HAP-1 (cell line): Measurements from ENCODE around the gene SUB1.
"Not testable (repeated sequence)": the region's sequence is repeated elsewhere in the genome, so short reads cannot be mapped to it uniquely, and the experiment has no call there.

Experiments
- DNase-seq, 2 experiments: peaks; one replicate each; pipeline ENCODE4 v3.0.0-alpha.2; 2016 to 2020; ENCODE audit warnings: low spot score in 2 of 2
- H3K27me3 ChIP-seq: fragments of 250-450 bp; sonication (Bioruptor Pico); 2 replicates; pipeline ENCODE4 v1.5.1; 2020; ENCODE audit warnings: low read depth, mild to moderate bottlenecking, moderate library complexity
- H3K36me3 ChIP-seq: fragments of 250-450 bp; sonication (Bioruptor Pico); replicated peaks from 2 replicates; pipeline ENCODE4 v1.5.1; 2020; ENCODE audit warnings: mild to moderate bottlenecking
- H3K4me1 ChIP-seq: fragments of 250-450 bp; sonication (Bioruptor Pico); 2 replicates; pipeline ENCODE4 v1.5.1; 2020; ENCODE audit warnings: mild to moderate bottlenecking
- H3K4me3 ChIP-seq: fragments of 250-450 bp; sonication (Bioruptor Pico); 2 replicates; pipeline ENCODE4 v1.5.1; 2020; ENCODE audit warnings: mild to moderate bottlenecking, moderate library complexity
- H3K9me3 ChIP-seq: fragments of 250-450 bp; sonication (Bioruptor Pico); 2 replicates; pipeline ENCODE4 v1.5.1; 2020; ENCODE audit warnings: mild to moderate bottlenecking, moderate library complexity
- in situ Hi-C: fragments of 300-500 bp; cut with MboI; formaldehyde crosslinking; loops from 3 replicates; pipeline ENCODE4 v1.14.3; 2020; ENCODE audit warnings: low sequenced_read_pairs, inconsistent platforms, mixed read lengths

The SUB1 gene

DNA sequence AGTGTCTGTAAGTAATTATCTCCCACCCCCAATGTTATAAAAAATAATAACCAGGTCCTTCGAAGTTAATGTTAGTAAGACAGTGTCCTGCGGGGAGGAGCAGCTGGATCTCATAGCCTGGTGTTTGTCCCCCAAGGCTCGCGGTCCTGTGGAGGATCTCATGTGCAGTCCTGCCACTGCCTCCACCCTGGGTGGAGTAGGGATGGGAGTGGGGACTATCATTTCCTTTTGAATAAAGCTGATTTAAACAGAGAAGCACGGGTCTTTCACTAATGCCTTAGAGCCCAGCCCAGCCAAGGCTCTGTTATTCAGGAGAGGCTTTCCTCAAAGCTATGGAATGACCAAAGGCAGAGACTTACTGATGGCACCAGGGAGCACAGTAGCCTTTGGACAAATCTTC, 40.2 kb downstream of the SUB1 start:
- Histone ChIP-seq H3K4me1 (peaks cover 6% of the 10 kb centered on the region; the same call in 1 of the 2 replicates), H3K4me3 (no peak overlapping the region), H3K27me3 (0 out of 2 replicates have a peak, but pooled peaks cover 2% of the 10 kb centered on the region), H3K36me3 (no peaks in the 10 kb centered on the region), H3K9me3 (no peaks in the 10 kb centered on the region)
- in situ Hi-C loops, result no loop called here
- DNase-seq, result no peak

DNA sequence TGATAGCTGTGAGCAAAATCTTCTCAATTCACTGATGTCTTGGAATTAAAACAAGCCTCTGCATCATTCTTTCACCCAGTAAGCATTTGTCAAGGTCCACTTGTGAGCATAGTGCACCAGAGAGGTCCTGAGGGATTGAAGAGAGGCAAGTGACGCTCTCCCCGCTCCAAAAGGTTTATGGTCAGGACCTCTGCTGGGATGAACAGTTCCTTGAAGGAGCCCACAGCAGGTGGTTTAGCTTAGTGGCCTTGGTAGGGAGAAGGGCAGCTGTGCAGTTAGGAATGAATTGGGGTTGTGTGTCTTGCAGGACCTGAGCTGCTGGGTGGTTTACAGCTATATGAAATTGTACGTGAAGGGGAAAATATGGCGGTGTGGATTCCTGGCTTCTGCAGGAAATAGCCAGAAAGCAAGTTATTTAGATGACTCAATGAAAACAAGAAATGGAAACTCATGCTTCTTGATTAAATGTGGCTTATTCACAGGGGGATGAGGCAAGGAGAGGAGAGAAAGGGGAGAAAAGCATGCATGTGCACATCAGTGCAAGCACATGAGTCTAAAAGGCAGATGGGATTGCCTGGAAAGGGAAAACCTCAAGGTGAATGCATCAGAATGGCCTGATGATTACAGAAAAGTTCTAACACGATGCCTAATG, 42.0 kb downstream of the SUB1 start:
- no peak for DNase-seq
- no peak overlapping the region for H3K4me3 ChIP-seq
- H3K27me3 ChIP-seq, result 0 out of 2 replicates have a peak, but pooled peaks cover 2% of the 10 kb centered on the region
- H3K9me3 ChIP-seq, result no peaks in the 10 kb centered on the region
- in situ Hi-C loops, result no loop called here
- peaks cover 6% of the 10 kb centered on the region; the same call in 1 of the 2 replicates for H3K4me1 ChIP-seq
- H3K36me3 ChIP-seq, result no peaks in the 10 kb centered on the region

DNA sequence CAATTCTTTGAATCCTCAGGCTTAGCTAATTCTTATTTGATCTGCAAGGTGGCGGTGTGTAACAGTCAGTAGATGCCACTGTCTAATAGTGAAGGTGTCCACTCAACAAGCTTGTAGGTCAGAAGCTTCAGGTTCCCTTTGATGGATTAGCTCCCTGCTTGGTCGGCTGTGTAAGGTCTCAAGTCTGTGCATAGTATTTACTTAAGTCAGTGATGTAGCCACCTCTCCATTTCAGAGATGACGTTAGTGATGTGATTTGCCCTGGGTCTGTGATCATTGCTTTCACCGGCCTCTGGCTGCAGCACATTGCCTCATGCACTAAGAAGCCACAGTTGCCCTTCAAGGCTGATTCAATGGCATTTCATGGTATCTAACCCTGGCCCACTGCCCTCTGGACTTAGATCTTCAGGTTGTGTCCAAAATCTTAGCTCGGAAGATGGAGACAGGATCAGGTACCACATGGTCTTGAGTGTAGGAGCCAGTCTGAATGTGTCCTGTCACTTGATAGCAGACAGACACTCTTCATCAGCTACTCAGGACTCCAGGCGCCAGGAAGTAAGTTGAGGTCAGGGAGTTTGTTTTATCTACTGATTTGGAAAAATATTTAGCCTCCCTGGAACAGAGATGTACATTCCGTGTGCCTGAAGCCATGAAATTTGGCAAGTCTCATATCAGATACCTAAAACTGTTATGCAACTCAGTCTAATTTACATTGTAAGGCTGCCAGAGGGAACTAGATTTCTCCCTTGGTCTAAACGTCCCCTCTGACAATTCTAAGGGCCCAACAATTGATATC, 42.9 kb downstream of the SUB1 start:
- in situ Hi-C loops, result no loop called here
- DNase-seq, result no peak
- peaks cover 6% of the 10 kb centered on the region; the same call in 1 of the 2 replicates for H3K4me1 ChIP-seq
- no peaks in the 10 kb centered on the region for H3K36me3 ChIP-seq
- 0 out of 2 replicates have a peak, but pooled peaks cover 2% of the 10 kb centered on the region for H3K27me3 ChIP-seq
- H3K4me3 ChIP-seq, result no peak overlapping the region
- no peaks in the 10 kb centered on the region for H3K9me3 ChIP-seq

DNA sequence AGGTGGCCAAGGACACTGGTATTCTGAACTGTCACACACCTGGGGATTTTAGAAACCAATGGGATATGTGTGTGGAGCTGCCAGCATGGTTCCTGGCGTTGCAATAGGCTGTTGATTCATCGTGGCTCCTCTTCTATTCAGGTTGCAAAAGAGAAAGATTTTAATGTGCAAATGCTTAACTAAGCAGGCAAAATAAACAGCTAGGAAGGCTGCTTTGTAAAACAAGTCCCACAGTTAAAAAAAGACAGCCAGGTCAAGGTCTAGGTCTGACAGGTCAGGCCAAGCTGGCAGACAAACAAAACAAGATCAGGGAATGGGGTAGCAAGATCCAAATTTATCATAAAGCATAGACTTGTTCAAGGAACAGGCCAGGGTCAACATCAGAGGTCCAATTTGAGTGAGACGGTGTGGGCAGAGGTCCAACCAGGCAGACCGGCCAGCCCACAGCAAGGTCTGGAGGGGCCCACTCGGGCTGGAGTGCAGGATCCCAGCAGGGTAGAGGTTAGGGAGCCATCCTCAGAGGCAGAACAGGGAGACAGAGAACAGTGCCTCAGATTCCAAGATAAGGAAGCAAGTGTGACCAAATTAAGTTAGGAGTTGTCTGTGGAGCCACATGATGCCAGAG, 45.6 kb downstream of the SUB1 start:
- DNase-seq, result no peak
- Histone ChIP-seq H3K9me3 (no peaks in the 10 kb centered on the region), H3K36me3 (no peaks in the 10 kb centered on the region), H3K27me3 (no peaks in the 10 kb centered on the region), H3K4me1 (peaks cover 6% of the 10 kb centered on the region; the same call in 1 of the 2 replicates), H3K4me3 (no peak overlapping the region)
- in situ Hi-C loops, result no loop called here

DNA sequence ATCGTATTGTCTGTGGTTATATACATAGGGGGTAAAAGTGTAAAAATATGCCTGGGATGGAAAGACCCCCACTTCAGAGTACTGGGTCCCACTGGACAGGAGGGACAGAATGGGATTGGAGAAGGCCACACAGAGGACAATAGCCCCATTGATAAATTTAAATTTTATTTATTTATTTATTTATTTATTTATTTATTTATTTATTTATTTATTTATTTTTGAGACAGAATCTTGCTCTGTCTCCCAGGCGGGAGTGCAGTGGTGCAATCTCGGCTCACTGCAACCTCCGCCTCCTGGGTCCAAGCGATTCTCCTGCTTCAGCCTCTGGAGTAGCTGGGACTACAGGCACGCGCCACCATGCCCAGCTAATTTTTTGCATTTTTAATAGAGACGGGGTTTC, 47.7 kb downstream of the SUB1 start:
- H3K4me1 ChIP-seq, in situ Hi-C loops, H3K27me3 ChIP-seq, H3K4me3 ChIP-seq, H3K9me3 ChIP-seq, DNase-seq, H3K36me3 ChIP-seq: not testable (repeated sequence)

DNA sequence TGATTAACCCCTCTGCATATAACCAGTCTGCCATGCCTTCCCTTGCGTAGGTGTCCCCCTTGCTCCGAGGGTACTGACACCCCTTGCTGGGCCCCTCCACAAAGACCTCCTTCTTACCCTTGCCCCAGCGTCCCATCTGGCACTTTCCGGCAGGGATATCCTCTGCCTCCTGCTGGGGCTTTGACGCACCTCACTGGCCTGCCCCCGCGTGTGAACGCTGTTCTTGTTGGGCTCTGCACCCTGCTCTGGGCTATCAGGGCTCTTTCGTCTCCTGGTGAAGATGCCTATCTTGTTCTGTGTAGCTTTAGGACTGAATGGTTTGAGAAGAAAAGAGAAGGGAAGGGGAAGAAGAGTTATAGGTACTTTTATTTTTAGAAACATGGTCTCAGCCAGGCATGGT, 53.0 kb downstream of the SUB1 start:
- in situ Hi-C loops, result no loop called here
- no peaks in the 10 kb centered on the region for H3K9me3 ChIP-seq
- no peaks in the 10 kb centered on the region for H3K27me3 ChIP-seq
- H3K36me3 ChIP-seq, result no peaks in the 10 kb centered on the region
- H3K4me3 ChIP-seq, result no peak overlapping the region
- no peak for DNase-seq
- H3K4me1 ChIP-seq, result no peaks in the 10 kb centered on the region

DNA sequence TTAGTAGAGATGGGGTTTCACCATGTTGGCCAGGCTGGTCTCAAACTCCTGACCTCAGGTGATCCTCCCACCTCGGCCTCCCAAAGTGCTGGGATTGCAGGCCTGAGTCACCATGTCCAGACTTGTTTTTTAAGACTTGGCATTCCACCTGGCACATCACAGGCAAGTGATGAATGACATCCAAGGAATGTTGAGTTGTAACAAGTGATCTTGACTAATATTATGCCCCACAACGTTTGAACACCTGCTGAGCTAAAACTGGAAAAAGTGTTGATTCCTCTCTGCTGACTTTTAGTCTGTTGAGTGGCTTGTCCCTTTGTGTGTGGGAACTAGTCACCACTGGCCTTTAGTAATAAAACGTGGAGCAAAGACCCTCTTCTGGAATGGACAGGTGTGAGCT, 54.6 kb downstream of the SUB1 start:
- no peaks in the 10 kb centered on the region for H3K9me3 ChIP-seq
- in situ Hi-C loops, result no loop called here
- H3K36me3 ChIP-seq, result no peaks in the 10 kb centered on the region
- DNase-seq, result no peak
- no peaks in the 10 kb centered on the region for H3K27me3 ChIP-seq
- H3K4me3 ChIP-seq, result no peak overlapping the region
- H3K4me1 ChIP-seq, result no peaks in the 10 kb centered on the region

DNA sequence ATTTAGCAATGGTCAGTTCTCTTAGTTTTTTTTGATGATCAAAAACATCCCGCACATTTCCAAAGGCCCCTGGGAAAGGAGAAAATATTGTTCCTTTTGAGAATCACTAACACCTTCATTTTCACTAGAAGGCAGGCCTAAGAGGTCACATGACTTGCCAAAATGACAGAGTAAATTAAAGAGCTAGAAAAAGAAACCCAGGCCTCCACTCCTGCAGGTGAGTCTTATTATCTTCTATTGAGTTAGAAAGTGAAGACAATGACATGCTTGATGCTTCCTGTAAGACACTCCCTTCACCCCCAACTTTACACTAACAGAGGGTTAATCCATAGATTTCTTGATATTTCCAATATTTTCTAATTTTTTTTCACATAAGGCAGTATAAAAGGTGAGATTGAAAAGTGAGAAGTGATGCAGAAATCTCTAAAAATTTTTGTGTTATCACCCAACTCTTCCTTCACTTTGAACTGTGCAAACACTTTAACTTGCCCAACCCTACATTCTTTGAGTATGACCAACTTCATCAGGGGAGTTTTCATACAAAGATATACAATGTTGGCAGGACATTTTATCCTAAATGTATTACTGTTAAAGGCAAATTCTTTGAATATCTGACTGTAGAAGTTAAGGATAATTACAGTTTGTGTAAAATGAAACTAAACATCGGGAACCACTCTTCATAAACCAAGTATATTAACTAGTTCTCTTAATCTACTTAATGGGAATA, 57.1 kb downstream of the SUB1 start:
- in situ Hi-C loops, result no loop called here

DNA sequence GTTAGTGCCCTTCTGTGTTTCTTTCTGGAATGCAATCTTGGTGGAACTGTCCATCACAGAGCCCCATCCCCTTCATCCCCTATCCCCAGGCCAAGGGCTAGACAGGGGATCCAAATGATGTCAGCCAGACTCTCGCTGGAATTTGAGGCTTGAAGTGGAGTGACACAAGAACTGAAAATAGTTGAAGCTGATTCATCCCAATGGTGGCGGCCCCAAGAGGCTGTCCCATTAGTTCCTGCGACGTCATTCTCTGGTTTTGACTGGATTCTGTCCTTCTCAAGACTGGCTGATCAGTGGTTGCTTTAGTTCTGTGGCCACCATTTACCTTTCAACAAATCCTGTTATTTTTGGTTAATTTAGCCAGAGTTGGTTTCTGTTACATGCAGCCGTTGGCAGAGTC, 59.9 kb downstream of the SUB1 start:
- Histone ChIP-seq H3K4me1 (no peaks in the 10 kb centered on the region), H3K27me3 (no peaks in the 10 kb centered on the region), H3K36me3 (no peaks in the 10 kb centered on the region), H3K4me3 (no peak overlapping the region), H3K9me3 (no peaks in the 10 kb centered on the region)
- no peak for DNase-seq
- in situ Hi-C loops, result no loop called here

More for the DNA sequence above, 57.1 kb downstream of the SUB1 start:
- no peaks in the 10 kb centered on the region for H3K9me3 ChIP-seq
- no peak for DNase-seq
- H3K4me3 ChIP-seq, result no peak overlapping the region
- no peaks in the 10 kb centered on the region for H3K27me3 ChIP-seq
- H3K4me1 ChIP-seq, result no peaks in the 10 kb centered on the region
- no peaks in the 10 kb centered on the region for H3K36me3 ChIP-seq

DNA sequence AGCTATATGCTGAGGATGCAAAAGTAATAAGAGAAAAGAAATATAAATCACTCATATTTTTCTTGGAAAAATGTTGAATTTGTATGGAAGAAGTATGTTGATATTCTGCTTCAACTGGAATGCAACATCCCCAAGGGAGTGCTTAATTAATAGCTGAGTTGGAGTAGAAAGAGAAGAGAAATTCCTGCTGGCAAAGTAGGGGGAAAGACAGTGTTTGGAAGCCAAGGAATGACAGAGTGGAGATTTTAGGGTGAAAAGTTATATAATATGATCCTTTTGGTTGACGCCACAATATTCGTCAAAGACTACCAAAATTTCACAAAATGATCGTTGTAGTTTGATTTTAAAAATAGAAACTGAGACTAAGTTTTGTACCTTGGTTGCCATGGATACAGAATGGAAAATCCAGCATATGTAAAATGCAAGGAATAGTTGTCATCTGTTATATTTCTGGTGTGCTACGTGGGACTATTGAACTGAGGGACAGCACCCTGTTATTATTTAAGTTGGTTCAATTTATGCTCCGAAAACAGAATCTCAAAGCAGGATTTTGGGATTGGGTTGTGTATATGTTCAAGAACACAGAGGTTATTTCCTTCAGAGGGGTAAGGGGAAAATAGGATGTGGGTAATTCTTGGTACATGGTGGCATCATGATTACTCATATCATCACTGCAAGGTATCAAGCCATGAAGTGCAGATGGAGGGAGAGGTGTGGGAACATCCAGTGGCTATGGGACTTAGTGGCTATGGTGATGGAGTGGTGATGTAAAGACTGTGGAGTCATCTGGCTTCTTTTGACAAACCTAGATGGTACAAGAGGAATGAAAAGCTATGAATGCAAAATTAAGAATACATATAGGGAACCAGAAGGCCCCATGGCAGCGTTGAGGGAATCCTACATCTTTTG, 61.0 kb downstream of the SUB1 start:
- Histone ChIP-seq H3K4me1 (no peaks in the 10 kb centered on the region), H3K27me3 (no peaks in the 10 kb centered on the region), H3K4me3 (no peak overlapping the region), H3K9me3 (no peaks in the 10 kb centered on the region), H3K36me3 (no peaks in the 10 kb centered on the region)
- no peak for DNase-seq
- in situ Hi-C loops, result no loop called here

DNA sequence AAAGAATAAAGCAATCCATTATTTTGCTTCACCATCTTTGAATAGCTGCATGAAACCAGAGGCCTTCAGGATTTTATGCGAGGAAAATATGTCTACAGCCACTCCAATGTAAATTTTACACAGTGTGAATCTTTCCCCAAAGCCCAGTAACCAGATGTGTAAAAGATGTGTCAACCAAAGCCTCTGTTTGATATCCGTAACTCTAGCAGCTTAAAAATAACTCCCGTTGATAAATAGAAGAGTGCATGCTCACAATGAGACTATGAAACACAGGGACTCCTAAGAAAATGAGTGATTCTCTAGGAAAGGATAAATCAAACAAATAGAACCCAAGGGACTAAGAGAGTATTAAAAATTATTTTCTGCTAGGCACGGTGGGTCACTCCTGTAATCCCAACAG, 65.7 kb downstream of the SUB1 start:
- no peak overlapping the region for H3K4me3 ChIP-seq
- in situ Hi-C loops, result no loop called here
- H3K36me3 ChIP-seq, result no peaks in the 10 kb centered on the region
- no peaks in the 10 kb centered on the region for H3K27me3 ChIP-seq
- H3K9me3 ChIP-seq, result no peaks in the 10 kb centered on the region
- DNase-seq, result no peak
- no peaks in the 10 kb centered on the region for H3K4me1 ChIP-seq

DNA sequence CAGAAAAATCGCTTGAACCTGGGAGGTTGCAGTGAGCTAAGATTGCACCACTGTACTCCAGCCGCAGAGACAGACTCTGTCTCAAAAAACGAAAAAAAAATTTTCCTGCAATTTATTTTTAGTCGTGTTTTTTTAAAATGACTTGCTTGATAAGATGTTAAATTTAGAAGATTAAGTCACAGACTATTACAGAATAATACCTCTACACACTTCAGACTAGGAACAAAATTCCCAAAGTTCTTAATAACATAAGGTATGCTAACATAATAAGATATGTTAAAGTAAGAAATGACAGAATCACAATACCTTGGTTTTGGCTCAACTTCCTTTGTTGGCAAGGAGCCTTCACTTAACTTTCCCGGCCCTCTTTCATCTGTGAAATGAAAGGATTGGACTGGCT, 66.3 kb downstream of the SUB1 start:
- H3K4me3 ChIP-seq, result no peak overlapping the region
- no peak for DNase-seq
- H3K36me3 ChIP-seq, result no peaks in the 10 kb centered on the region
- H3K27me3 ChIP-seq, result no peaks in the 10 kb centered on the region
- in situ Hi-C loops, result no loop called here
- no peaks in the 10 kb centered on the region for H3K4me1 ChIP-seq
- no peaks in the 10 kb centered on the region for H3K9me3 ChIP-seq
